Measurements from ENCODE around the gene OGT. TPM values are rescaled to one million over a fixed set of nuclear protein-coding genes. Genes with fewer than 3 reads are reported as not detected.

The OGT gene
- polyA plus RNA-seq, 1 of the 3 experiments (the other 2 are of a cell fraction): 77.0 TPM

- no peaks in the 10 kb centered on the region for H3K9me2 ChIP-seq
- H3K4me3 ChIP-seq (ENCODE audit: low read depth in 2 of 2, low read length in 1 of 2): peak overlapping the region in 1 of 2 experiments; percentile 15; a peak in 2 of 4 replicates
- no peak overlapping the region for H3K27ac ChIP-seq (ENCODE audit: low read depth in 2 of 2, low read length in 1 of 2)
- peaks cover 84% of the 10 kb centered on the region for H3K79me2 ChIP-seq (ENCODE audit: insufficient read depth)
- no peak overlapping the region for H3K9ac ChIP-seq
- no peaks in the 10 kb centered on the region for H3K9me3 ChIP-seq
- peaks cover 14% of the 10 kb centered on the region; the same call in 1 of the 2 replicates for H3K27me3 ChIP-seq (ENCODE audit: insufficient read depth)
- peaks cover 8% of the 10 kb centered on the region in 2 experiments for H3K36me3 ChIP-seq (replicated peaks in 1 of 2; ENCODE audit: control insufficient read depth in 1 of 2, insufficient read depth in 2 of 2, low read length in 1 of 2)
- ChIA-PET CTCF (interaction anchor here (0.7 kb wide), 1 partner anchor 590 kb away, joined by 3 read pairs; no protein-coding TSS in a partner anchor), POLR2A (no interaction called here)
- H3K4me2 ChIP-seq: peak overlapping the region; percentile 68
- no peak overlapping the region for H2AFZ ChIP-seq (ENCODE audit: low read depth)
- peaks cover 8 to 13% of the 10 kb centered on the region in 2 experiments; a peak in 3 of 4 replicates for H3K4me1 ChIP-seq (ENCODE audit: control insufficient read depth in 1 of 2, insufficient read depth in 2 of 2, low read depth in 1 of 2, low read length in 1 of 2)
- peaks cover 31% of the 10 kb centered on the region for H3F3A ChIP-seq (replicated peaks; ENCODE audit: insufficient read depth)
- TF ChIP-seq RFX5 (IDR thresholded peaks at IDR 0.05; ENCODE audit: low read length) (no peak), FOXJ3 (CRISPR knock-in tag; IDR thresholded peaks at IDR 0.05) (no peak), GATA2 (CRISPR knock-in tag; IDR thresholded peaks at IDR 0.05) (no peak), MXI1 (IDR thresholded peaks at IDR 0.05; ENCODE audit: low read depth, low read length) (no peak), TEAD4 (IDR thresholded peaks at IDR 0.05; ENCODE audit: borderline replicate concordance, insufficient read depth) (no peak), SMC3 (IDR thresholded peaks at IDR 0.05; ENCODE audit: low read depth, low read length) (no peak), USF2 (IDR thresholded peaks at IDR 0.05; ENCODE audit: borderline replicate concordance, low read depth, low read length) (no peak), NRF1 (IDR thresholded peaks at IDR 0.05; ENCODE audit: low read depth, low read length) (no peak), JUND (IDR thresholded peaks at IDR 0.05) (no peak), FOXM1 (IDR thresholded peaks at IDR 0.05; ENCODE audit: low read depth) (no peak), CHD2 (IDR thresholded peaks at IDR 0.05; ENCODE audit: low read length, partially characterized antibody) (no peak), RXRA (IDR thresholded peaks at IDR 0.05; ENCODE audit: borderline replicate concordance, low read depth) (no peak)
- TF ChIP-seq, protein P1, sequence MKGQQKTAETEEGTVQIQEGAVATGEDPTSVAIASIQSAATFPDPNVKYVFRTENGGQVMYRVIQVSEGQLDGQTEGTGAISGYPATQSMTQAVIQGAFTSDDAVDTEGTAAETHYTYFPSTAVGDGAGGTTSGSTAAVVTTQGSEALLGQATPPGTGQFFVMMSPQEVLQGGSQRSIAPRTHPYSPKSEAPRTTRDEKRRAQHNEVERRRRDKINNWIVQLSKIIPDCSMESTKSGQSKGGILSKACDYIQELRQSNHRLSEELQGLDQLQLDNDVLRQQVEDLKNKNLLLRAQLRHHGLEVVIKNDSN (IDR thresholded peaks at IDR 0.05; ENCODE audit: borderline replicate concordance, low read depth): no peak
- TF ChIP-seq, protein P2, sequence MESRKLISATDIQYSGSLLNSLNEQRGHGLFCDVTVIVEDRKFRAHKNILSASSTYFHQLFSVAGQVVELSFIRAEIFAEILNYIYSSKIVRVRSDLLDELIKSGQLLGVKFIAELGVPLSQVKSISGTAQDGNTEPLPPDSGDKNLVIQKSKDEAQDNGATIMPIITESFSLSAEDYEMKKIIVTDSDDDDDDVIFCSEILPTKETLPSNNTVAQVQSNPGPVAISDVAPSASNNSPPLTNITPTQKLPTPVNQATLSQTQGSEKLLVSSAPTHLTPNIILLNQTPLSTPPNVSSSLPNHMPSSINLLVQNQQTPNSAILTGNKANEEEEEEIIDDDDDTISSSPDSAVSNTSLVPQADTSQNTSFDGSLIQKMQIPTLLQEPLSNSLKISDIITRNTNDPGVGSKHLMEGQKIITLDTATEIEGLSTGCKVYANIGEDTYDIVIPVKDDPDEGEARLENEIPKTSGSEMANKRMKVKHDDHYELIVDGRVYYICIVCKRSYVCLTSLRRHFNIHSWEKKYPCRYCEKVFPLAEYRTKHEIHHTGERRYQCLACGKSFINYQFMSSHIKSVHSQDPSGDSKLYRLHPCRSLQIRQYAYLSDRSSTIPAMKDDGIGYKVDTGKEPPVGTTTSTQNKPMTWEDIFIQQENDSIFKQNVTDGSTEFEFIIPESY (IDR thresholded peaks at IDR 0.05; ENCODE audit: borderline replicate concordance, low read depth): no peak
- TF ChIP-seq, protein P3, sequence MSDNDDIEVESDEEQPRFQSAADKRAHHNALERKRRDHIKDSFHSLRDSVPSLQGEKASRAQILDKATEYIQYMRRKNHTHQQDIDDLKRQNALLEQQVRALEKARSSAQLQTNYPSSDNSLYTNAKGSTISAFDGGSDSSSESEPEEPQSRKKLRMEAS (IDR thresholded peaks at IDR 0.05; ENCODE audit: low read depth): no peak
- no peak for DNase-seq
- 46% methylated on average over 5 of the region's 5 CpGs for WGBS (ENCODE audit: low lambda C conversion rate)
- H4K20me1 ChIP-seq (ENCODE audit: insufficient read depth): peaks cover 67% of the 10 kb centered on the region
Measured at GRCh38 chrX:71536285-71536684, 3.4 kb downstream of the OGT start.
